ENCODE measurements around the gene ABCC8.

Gene ABCC8

GRCh38 chr11:17469998-17470397 is 6.6 kb downstream of the ABCC8 start:
- DNase-seq (ENCODE audit: low spot score): no peak

GRCh38 chr11:17468122-17468521 is 8.5 kb downstream of the ABCC8 start:
- DNase-seq (ENCODE audit: low spot score): no peak

- DNase-seq (ENCODE audit: low spot score): no peak
Observed at GRCh38 chr11:17463546-17464174, 13.0 kb downstream of the ABCC8 start.

- DNase-seq (ENCODE audit: low spot score): no peak
Observed at GRCh38 chr11:17462940-17463339, 13.7 kb downstream of the ABCC8 start.

GRCh38 chr11:17460406-17460805 is 16.2 kb downstream of the ABCC8 start:
- no peak for DNase-seq (ENCODE audit: low spot score)

GRCh38 chr11:17459236-17459896 is 17.3 kb downstream of the ABCC8 start:
- no peak for DNase-seq (ENCODE audit: low spot score)

- DNase-seq (ENCODE audit: low spot score): no peak
Observed at GRCh38 chr11:17458268-17458667, 18.4 kb downstream of the ABCC8 start.

GRCh38 chr11:17457396-17458173 is 19.1 kb downstream of the ABCC8 start:
- DNase-seq (ENCODE audit: low spot score): no peak

GRCh38 chr11:17452668-17453067 is 24.0 kb downstream of the ABCC8 start:
- no peak for DNase-seq (ENCODE audit: low spot score)

- DNase-seq (ENCODE audit: low spot score): no peak
Observed at GRCh38 chr11:17449158-17449557, 27.5 kb downstream of the ABCC8 start.

- DNase-seq (ENCODE audit: low spot score): no peak
Observed at GRCh38 chr11:17446482-17446881, 30.2 kb downstream of the ABCC8 start.

GRCh38 chr11:17445240-17445795 is 31.3 kb downstream of the ABCC8 start:
- DNase-seq (ENCODE audit: low spot score): no peak

GRCh38 chr11:17443926-17444690 is 32.5 kb downstream of the ABCC8 start:
- no peak for DNase-seq (ENCODE audit: low spot score)

GRCh38 chr11:17443423-17443822 is 33.2 kb downstream of the ABCC8 start:
- no peak for DNase-seq (ENCODE audit: low spot score)

GRCh38 chr11:17443000-17443399 is 33.6 kb downstream of the ABCC8 start:
- DNase-seq (ENCODE audit: low spot score): no peak

GRCh38 chr11:17439316-17439782 is 37.3 kb downstream of the ABCC8 start:
- DNase-seq (ENCODE audit: low spot score): no peak

- DNase-seq (ENCODE audit: low spot score): no peak
Observed at GRCh38 chr11:17437366-17437765, 39.3 kb downstream of the ABCC8 start.

- DNase-seq (ENCODE audit: low spot score): no peak
Observed at GRCh38 chr11:17434108-17434507, 42.5 kb downstream of the ABCC8 start.

GRCh38 chr11:17432002-17432401 is 44.6 kb downstream of the ABCC8 start:
- no peak for DNase-seq (ENCODE audit: low spot score)

- DNase-seq (ENCODE audit: low spot score): no peak
Observed at GRCh38 chr11:17431139-17431538, 45.5 kb downstream of the ABCC8 start.

- no peak for DNase-seq (ENCODE audit: low spot score)
Observed at GRCh38 chr11:17430616-17431015, 46.0 kb downstream of the ABCC8 start.

- no peak for DNase-seq (ENCODE audit: low spot score)
Observed at GRCh38 chr11:17428925-17429324, 47.7 kb downstream of the ABCC8 start.

Data from AG08395 (cell line).